Neural cell (in vitro differentiated cells): ENCODE results near the gene ATP13A3.

Experiments
- CTCF ChIP-seq: fragments of 450-650 bp; IDR thresholded peaks from 2 replicates; pipeline ENCODE4 v1.5.1; 2014; ENCODE audit warnings: antibody characterized with exemption, mild to moderate bottlenecking, moderate library complexity; ENCODE audit not compliant: poor library complexity, severe bottlenecking
- EZH2 ChIP-seq: fragments of 200-600, 300-800 bp; shearing (Covaris generic), sonication (generic); IDR thresholded peaks from 2 replicates; pipeline ENCODE4 v1.6.1; 2014; ENCODE audit warnings: antibody characterized with exemption, low read length, borderline replicate concordance, mild to moderate bottlenecking; ENCODE audit not compliant: insufficient read depth, poor library complexity, severe bottlenecking
- SMC3 ChIP-seq: fragments of 450-650 bp; conservative IDR thresholded peaks from 2 replicates; pipeline ENCODE4 v1.6.1; 2014; ENCODE audit warnings: antibody characterized with exemption, mild to moderate bottlenecking, moderate library complexity; ENCODE audit not compliant: poor library complexity

- no peak for TF ChIP-seq CTCF
- TF ChIP-seq SMC3, result no peak
- TF ChIP-seq EZH2, result no peak
These were observed 117.1 kb downstream of the ATP13A3 start, which contains the start of gene LRRC15 for GRCh38 chr3:194369522-194370279.
